Kidney (tissue), 14 donors: ENCODE results near the gene DDIT4. TPM values are rescaled to one million over a fixed set of nuclear protein-coding genes. Genes with fewer than 3 reads are reported as not detected.
"Not testable (repeated sequence)": the region's sequence is repeated elsewhere in the genome, so short reads cannot be mapped to it uniquely, and the experiment has no call there.

Experiments
- DNase-seq, 5 donors: peaks; one replicate each; pipeline ENCODE4 v3.0.0-alpha.2; 2013 to 2020
- FAIRE-seq: peaks from 2 replicates; lab custom pipeline; 2012; peaks lifted over from hg19 to GRCh38; lab: Jason Lieb, UNC
- H3K27ac ChIP-seq, 2 donors: one replicate each; pipeline ENCODE4 v1.7.0; 2013; ENCODE audit warnings: low read depth in 2 of 2, low read length in 2 of 2, inconsistent platforms in 1 of 2
- H3K27me3 ChIP-seq: one replicate; pipeline ENCODE4 v1.7.1; 2013; ENCODE audit warnings: low read length, inconsistent platforms; ENCODE audit not compliant: control insufficient read depth, insufficient read depth
- H3K36me3 ChIP-seq, 3 donors: one replicate each; pipeline versions ENCODE4 v1.7.0 to v1.7.1; 2013; ENCODE audit warnings: low read length in 3 of 3, control low read depth in 1 of 3, inconsistent platforms in 1 of 3; ENCODE audit not compliant: insufficient read depth in 3 of 3, control insufficient read depth in 2 of 3
- H3K4me1 ChIP-seq, 3 donors: one replicate each; pipeline versions ENCODE4 v1.7.0 to v1.7.1; 2013; ENCODE audit warnings: low read length in 3 of 3, inconsistent platforms in 1 of 3, low read depth in 1 of 3; ENCODE audit not compliant: control insufficient read depth in 2 of 3, insufficient read depth in 2 of 3
- H3K4me3 ChIP-seq, 3 donors: one replicate each; pipeline versions ENCODE4 v1.7.0 to v1.8.1; 2013; ENCODE audit warnings: low read length in 3 of 3, control low read depth in 1 of 3, inconsistent platforms in 1 of 3
- H3K9ac ChIP-seq, 3 donors: one replicate each; pipeline versions ENCODE4 v1.7.0 to v1.7.1; 2013; ENCODE audit warnings: low read length in 3 of 3, control low read depth in 1 of 3, inconsistent platforms in 1 of 3
- H3K9me3 ChIP-seq, 3 donors: one replicate each; pipeline versions ENCODE4 v1.7.0 to v1.7.1; 2013; ENCODE audit warnings: low read length in 3 of 3, control low read depth in 1 of 3, inconsistent platforms in 1 of 3; ENCODE audit not compliant: control insufficient read depth in 2 of 3, insufficient read depth in 1 of 3
- intact Hi-C: fragments of 100-400 bp; cut with DNase I; formaldehyde crosslinking; loops from one replicate; pipeline ENCODE4 v1.11.1; 2022
- polyA plus RNA-seq: library from polyadenylated mRNA; stranded (reverse); fragments of 350-450 nt; fragmentation: Illumina TruSeq; extraction: RNeasy Lipid Tissue Mini Kit (QIAGEN cat#74804); gene quantifications from one replicate; pipeline ENCODE4 v1.2.3, GENCODE V29; 2014; ENCODE audit warnings: low read depth, low replicate concordance; ENCODE audit not compliant: insufficient read depth
- total RNA-seq: library from RNA; stranded (reverse); fragmentation: NEBNext Ultra II Directional; extraction: Animal tissue kit (Norgen Biotek cat#: 25700); gene quantifications from one replicate; pipeline ENCODE4 v1.2.1, GENCODE V29; 2021
- TF ChIP-seq, protein P1 (sequence below): IDR thresholded peaks from 3 replicates; pipeline ENCODE4 v1.5.1; 2012; ENCODE audit warnings: mild to moderate bottlenecking, moderate library complexity, borderline replicate concordance; ENCODE audit not compliant: insufficient read depth; ENCODE audit errors: extremely low read depth
- donor health status: control.
- donor health status: control.
- donor health status: control.
- donor health status: control.
- donor health status: control.
- donor health status: DM: yes; HTN: yes; CAD: no.
- donor health status: Normal renal cell carcinoma (clear cell type).

Gene DDIT4
- total and polyA plus RNA-seq, 2 donors from 2014 or later, result 96.9 to 292 TPM

DNA sequence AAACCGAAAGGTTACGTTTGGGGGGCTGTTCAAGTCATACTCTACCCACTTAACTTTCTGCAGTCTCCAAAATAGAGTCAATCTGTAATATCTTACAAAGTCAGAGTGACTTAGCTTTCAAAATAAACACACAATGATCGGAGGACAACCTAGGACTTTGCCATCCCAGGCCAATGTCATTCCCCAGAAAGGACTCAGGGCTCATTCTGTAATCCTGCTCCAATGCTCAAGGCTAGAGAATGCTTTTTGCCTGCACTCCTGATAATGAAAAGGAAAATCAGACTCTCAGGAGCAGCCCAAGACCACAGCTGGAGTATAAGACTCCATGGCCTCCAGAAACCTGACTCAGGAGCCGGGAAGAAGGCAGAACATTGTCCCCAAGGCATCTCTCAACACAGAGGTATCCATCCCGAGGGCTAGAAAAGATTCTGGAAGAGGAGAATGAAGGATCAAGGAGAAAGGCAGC is 29.1 kb upstream of the DDIT4 start:
- no peaks in the 10 kb centered on the region for H3K36me3 ChIP-seq
- H3K4me3 ChIP-seq, result no peak overlapping the region
- no peak for FAIRE-seq
- intact Hi-C loops, result no loop called here
- TF ChIP-seq, protein P1, sequence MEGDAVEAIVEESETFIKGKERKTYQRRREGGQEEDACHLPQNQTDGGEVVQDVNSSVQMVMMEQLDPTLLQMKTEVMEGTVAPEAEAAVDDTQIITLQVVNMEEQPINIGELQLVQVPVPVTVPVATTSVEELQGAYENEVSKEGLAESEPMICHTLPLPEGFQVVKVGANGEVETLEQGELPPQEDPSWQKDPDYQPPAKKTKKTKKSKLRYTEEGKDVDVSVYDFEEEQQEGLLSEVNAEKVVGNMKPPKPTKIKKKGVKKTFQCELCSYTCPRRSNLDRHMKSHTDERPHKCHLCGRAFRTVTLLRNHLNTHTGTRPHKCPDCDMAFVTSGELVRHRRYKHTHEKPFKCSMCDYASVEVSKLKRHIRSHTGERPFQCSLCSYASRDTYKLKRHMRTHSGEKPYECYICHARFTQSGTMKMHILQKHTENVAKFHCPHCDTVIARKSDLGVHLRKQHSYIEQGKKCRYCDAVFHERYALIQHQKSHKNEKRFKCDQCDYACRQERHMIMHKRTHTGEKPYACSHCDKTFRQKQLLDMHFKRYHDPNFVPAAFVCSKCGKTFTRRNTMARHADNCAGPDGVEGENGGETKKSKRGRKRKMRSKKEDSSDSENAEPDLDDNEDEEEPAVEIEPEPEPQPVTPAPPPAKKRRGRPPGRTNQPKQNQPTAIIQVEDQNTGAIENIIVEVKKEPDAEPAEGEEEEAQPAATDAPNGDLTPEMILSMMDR, result no peak
- H3K4me1 ChIP-seq, result peaks cover 10 to 48% (median 35%) of the 10 kb centered on the region in 3 donors
- no peaks in the 10 kb centered on the region for H3K27me3 ChIP-seq
- peak overlapping the region in 1 of 2 donors; percentile 40 for H3K27ac ChIP-seq
- H3K9me3 ChIP-seq, result no peaks in the 10 kb centered on the region
- H3K9ac ChIP-seq, result peak overlapping the region in 1 of 3 donors; percentile 43
- peak in 1 of 5 donors; percentile 21 for DNase-seq

DNA sequence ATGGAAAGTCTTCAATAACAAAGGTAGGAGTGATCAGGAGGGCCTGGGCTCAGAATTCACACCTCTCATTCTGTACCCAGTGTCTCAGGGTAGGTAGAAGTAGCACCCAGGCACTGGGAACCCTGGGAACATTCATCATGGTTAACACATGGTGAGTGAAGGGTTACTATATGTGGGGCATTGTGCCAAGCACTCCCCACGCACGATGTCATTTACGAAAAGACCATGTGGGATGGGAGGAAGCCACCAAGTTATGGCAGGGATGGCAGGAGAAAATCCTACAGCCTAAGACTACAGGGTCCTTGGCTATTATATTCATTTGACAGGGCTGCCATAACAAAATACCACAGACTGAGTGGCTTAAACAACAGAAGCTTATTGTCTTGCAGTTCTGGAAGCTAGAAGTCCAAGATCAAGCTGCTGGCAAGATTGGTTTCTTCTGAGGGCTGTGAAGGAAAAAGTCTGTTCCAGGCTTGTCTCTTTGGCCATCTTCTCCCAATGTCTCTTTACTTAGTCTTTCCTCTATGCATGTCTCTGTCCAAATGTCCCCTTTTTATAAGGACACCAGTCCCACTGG is 27.7 kb upstream of the DDIT4 start:
- Histone ChIP-seq H3K9me3 (no peaks in the 10 kb centered on the region), H3K9ac (no peak overlapping the region), H3K27me3 (no peaks in the 10 kb centered on the region), H3K4me3 (no peak overlapping the region), H3K36me3 (no peaks in the 10 kb centered on the region), H3K27ac (peak overlapping the region in 1 of 2 donors; percentile 5), H3K4me1 (peaks cover 10 to 50% (median 35%) of the 10 kb centered on the region in 3 donors)
- no peak for FAIRE-seq
- peak in 1 of 5 donors; percentile 16 for DNase-seq
- TF ChIP-seq, protein P1, result no peak
- intact Hi-C loops, result no loop called here

GRCh38 chr10:72248468-72249151 is 25.1 kb upstream of the DDIT4 start:
- Histone ChIP-seq H3K27me3 (no peaks in the 10 kb centered on the region), H3K36me3 (no peaks in the 10 kb centered on the region), H3K27ac (peak overlapping the region; percentile 83 to 85), H3K4me3 (peak overlapping the region in 1 of 3 donors; percentile 35), H3K4me1 (peaks cover 8 to 50% (median 43%) of the 10 kb centered on the region in 3 donors), H3K9me3 (no peaks in the 10 kb centered on the region), H3K9ac (peak overlapping the region in 1 of 3 donors; percentile 62)
- DNase-seq (peak in 4 of 5 donors; percentile 49 to 95 (median 77)), FAIRE-seq (no peak)
- intact Hi-C loops, result no loop called here
- TF ChIP-seq, protein P1, result no peak

- H3K4me1 ChIP-seq, result peaks cover 2 to 43% (median 43%) of the 10 kb centered on the region in 3 donors
These were observed 24.4 kb upstream of the DDIT4 start for GRCh38 chr10:72249176-72249862.

More at GRCh38 chr10:72249176-72249862, 24.4 kb upstream of the DDIT4 start:
- H3K4me3 ChIP-seq, result peak overlapping the region in 1 of 3 donors; percentile 35
- H3K9me3 ChIP-seq, FAIRE-seq, H3K36me3 ChIP-seq, intact Hi-C loops, H3K27me3 ChIP-seq: not testable (repeated sequence)
- H3K9ac ChIP-seq, result peak overlapping the region in 1 of 3 donors; percentile 62
- peak in 1 of 5 donors; percentile 48 for DNase-seq
- peak overlapping the region; percentile 57 to 83 for H3K27ac ChIP-seq
